Testis (tissue), 2 donors: ENCODE measurements around the gene RASA3.

ENCODE experiments used
- CTCF ChIP-seq, 3 experiments: fragments of 450-650 bp in 2 of 3; fragments of 200-600 bp in 1 of 3; sonication (generic) in 1 of 3; IDR thresholded peaks; one replicate each; pipeline ENCODE4 v1.5.1; 2016 to 2019; ENCODE audit warnings: antibody characterized with exemption in 3 of 3, mild to moderate bottlenecking in 2 of 3, moderate library complexity in 1 of 3
- POLR2A ChIP-seq: fragments of 450-650 bp; IDR thresholded peaks from one replicate; pipeline ENCODE4 v1.6.1; 2017; ENCODE audit warnings: antibody characterized with exemption, mild to moderate bottlenecking, moderate library complexity

- no peak for TF ChIP-seq CTCF (IDR thresholded peaks at IDR 0.05)
- no peak for TF ChIP-seq POLR2A
Observed at GRCh38 chr13:114134111-114134943, 1.9 kb upstream of the RASA3 start.
